GM10266 (cell line): ENCODE results near the gene OTX1.

Source experiments
- DNase-seq: peaks from one replicate; pipeline ENCODE4 v3.0.0; 2012; ENCODE audit errors: extremely low spot score
- TF ChIP-seq, protein P1 (sequence below): IDR thresholded peaks from 2 replicates; pipeline ENCODE4 v1.5.1; 2012; ENCODE audit warnings: mild to moderate bottlenecking, low read depth; ENCODE audit not compliant: control insufficient read depth, insufficient read depth; ENCODE audit errors: missing control alignments

The OTX1 gene

DNA sequence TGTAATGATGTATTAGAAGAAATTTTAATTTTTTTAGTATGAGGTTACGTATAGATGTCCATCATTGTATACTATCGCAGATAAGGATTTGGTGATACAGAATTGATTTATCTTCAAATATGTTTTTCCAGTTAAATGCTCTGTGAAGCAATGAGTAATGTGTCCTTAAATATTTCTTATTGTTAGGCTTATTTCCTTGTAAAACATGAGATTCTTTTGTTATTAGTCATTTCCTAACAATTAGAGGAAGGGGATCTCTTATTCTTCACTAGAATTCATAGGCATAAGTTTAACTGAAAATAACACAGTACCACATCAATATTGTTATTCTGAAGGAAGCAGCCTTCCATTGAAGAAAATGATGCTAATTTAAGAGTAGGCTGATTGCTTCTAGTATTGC is 15.5 kb upstream of the OTX1 start:
- DNase-seq = no peak
- TF ChIP-seq, protein P1, sequence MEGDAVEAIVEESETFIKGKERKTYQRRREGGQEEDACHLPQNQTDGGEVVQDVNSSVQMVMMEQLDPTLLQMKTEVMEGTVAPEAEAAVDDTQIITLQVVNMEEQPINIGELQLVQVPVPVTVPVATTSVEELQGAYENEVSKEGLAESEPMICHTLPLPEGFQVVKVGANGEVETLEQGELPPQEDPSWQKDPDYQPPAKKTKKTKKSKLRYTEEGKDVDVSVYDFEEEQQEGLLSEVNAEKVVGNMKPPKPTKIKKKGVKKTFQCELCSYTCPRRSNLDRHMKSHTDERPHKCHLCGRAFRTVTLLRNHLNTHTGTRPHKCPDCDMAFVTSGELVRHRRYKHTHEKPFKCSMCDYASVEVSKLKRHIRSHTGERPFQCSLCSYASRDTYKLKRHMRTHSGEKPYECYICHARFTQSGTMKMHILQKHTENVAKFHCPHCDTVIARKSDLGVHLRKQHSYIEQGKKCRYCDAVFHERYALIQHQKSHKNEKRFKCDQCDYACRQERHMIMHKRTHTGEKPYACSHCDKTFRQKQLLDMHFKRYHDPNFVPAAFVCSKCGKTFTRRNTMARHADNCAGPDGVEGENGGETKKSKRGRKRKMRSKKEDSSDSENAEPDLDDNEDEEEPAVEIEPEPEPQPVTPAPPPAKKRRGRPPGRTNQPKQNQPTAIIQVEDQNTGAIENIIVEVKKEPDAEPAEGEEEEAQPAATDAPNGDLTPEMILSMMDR = no peak

DNA sequence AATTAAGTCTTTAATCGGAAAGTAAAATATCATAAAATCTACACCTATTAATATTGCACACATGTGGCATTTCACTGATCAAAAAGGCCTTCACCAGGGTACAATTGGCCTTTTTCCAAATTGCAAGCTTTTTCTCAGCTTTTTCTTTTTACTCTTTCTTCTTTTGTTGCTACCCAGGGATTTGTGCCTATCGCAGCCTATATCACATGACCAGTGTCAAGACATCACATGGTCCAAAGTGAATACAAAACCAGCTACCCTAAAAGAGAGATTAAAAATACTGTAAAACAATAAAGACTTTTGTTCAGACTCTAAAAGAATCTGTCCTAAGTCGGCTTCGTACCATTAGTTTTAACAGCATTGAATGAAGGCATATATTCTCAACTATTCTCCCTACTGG is 15.0 kb upstream of the OTX1 start:
- TF ChIP-seq, protein P1 = no peak
- DNase-seq = no peak

DNA sequence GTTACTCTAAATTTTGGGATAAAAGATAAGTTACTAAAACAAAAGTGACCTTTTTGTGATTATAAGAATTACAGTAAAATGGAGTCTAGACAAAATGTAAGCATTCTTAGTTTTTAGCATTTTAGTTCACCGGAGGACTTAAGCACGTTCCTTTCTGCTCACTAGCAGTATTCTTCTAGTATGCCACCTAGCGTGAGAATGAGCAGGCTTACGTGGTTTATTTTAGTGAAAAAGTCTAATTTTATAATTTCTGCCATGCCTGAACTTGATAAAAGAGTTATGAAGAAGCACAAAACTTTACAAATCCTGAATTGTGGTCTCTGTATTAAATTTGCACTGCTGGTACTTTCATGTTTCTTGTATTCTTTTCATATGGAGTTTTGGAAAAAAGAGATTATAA is 12.6 kb upstream of the OTX1 start:
- no peak for DNase-seq
- TF ChIP-seq, protein P1 = no peak

DNA sequence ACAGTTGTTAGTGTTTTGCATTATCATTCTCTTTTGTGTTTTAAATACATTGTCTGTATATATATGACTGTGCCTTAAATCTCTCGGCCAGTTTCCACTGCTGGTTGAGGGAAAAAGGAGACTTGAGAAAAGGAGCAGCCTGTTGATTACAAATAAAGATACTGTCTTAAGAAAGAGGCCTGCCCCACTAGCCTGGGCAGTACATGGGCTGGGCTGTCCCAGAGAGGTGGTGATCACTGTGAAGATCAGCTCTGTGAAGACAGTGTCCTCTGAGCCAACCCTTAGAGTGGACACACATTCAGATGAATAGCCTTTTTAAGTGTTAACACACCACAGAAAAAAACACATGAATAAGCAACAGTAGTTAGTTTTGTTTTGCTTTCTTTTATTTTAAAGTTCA is 10.0 kb upstream of the OTX1 start:
- TF ChIP-seq, protein P1 = no peak
- DNase-seq = no peak

DNA sequence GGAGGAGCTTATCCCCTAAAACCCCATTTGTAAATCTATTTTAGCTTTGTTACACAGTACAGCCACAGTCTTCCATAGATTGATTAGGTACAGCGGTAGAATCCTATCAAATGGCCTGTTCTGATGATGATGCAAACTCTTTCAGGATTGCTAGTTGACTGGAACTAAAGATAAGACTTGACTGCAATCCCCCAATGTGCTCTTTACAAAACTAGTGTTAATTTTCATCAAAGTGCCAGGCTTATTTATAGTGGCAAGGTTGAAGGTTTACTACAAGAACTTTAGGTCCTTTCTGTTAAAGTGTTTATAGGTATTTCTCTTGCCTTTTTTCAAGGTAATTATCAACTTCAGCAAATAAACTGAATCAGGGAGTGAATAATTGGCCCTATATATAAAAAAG is 9.0 kb upstream of the OTX1 start:
- TF ChIP-seq, protein P1 = no peak
- no peak for DNase-seq

DNA sequence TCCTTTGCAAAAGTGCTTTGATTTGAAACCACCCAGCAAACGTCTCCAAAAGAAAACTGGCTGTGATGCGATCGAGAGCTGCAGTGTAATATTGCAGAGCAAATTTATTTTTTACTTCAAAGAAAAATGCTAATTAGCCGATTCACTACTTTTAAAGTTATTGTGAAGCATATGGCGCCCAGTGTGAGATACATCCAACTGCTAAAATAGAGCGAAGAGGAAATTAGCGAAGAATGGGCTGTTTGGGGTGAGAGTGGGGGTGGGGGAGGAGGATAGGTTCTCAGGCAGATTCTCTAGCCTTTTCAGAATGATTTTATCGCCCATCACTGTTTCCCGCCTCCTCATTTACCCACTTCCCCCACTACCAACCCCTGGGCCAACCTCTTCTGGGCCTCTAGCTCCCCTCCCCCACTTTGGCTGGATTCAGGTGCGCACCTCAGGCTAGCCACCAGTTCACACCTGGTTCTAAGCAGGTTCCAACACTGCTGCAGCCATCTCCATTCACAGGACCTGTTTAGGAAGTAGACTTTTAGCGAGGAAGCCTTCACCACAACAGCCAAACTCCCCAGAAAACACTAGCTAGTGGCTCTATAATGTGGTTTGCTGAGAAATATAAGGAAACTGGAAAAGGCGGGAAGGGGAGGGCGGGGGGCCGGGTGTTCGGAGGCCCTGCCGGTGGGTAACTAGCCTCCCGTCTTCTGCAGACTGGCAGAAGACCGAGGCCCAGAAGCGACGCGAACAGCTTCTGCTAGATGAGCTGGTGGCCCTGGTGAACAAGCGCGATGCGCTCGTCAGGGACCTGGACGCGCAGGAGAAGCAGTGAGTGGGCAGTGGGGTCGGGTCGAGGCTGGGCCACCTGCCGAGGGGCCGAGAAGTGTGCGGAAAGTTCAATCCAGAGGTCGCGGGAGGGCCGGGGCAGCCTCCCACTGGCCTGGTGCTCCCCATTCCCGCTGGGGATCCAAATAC is 6.0 kb upstream of the OTX1 start:
- TF ChIP-seq, protein P1 = no peak
- no peak for DNase-seq

DNA sequence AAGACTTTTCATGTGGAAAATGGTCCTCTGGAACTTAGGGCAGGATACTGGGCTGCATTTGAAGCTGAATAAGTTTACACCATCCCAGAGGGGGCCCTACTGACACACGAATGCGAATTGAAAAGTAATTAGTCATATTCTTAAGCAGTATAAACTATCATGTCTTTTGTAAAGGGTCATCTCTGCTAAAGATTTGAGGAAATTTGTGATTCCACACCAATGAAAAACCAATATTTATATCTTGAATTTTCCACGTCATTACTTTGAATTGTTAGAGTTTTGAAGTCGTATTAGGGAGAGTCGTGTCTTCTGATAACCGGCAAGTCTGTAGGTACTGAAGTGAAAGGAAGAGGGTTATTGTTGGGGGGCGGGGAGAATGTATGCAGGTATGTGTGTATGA is 4.1 kb upstream of the OTX1 start:
- TF ChIP-seq, protein P1 = no peak

More for the DNA sequence above, 4.1 kb upstream of the OTX1 start:
- no peak for DNase-seq
